A673 (cell line): ENCODE measurements around the gene NBEA. TPM values are rescaled to one million over a fixed set of nuclear protein-coding genes. Genes with fewer than 3 reads are reported as not detected.

ENCODE experiments used
- BruUV-seq: library from RNA; stranded (reverse); fragments of 400-500 nt; replicated peaks from 2 replicates; lab custom pipeline; 2021; lab: Mats Ljungman, UMichigan
- CTCF ChIA-PET: fragments of 300-600 bp; sonication (Branson Sonifier 250); formaldehyde crosslinking; loops from one replicate; lab custom pipeline; 2022; ENCODE audit warnings: antibody characterized with exemption; lab: Charles Lee
- POLR2A ChIA-PET: fragments of 300-600 bp; sonication (Branson Sonifier 250); formaldehyde crosslinking; loops from one replicate; lab custom pipeline; 2022; ENCODE audit warnings: antibody characterized with exemption; ENCODE audit not compliant: low non-redundant PET; lab: Charles Lee
- DNase-seq: peaks from one replicate; pipeline ENCODE4 v3.0.0-alpha.2; 2015; ENCODE audit warnings: low spot score
- H3K27ac ChIP-seq: fragments of 200-600 bp; sonication (generic); 2 replicates; pipeline ENCODE4 v1.5.1; 2016; ENCODE audit warnings: mixed run types, low read depth, mild to moderate bottlenecking, mixed read lengths, antibody characterized with exemption, low read length; ENCODE audit not compliant: poor library complexity, severe bottlenecking
- H3K27me3 ChIP-seq: fragments of 200-600 bp; sonication (generic); replicated peaks from 2 replicates; pipeline ENCODE4 v1.6.1; 2017; ENCODE audit warnings: mixed run types, low read depth, mild to moderate bottlenecking, mixed read lengths, antibody characterized with exemption, low read length; ENCODE audit not compliant: insufficient read depth, poor library complexity
- H3K36me3 ChIP-seq: fragments of 200-600 bp; sonication (generic); 2 replicates; pipeline ENCODE4 v1.6.1; 2016; ENCODE audit warnings: mixed run types, mild to moderate bottlenecking, mixed read lengths, antibody characterized with exemption, low read length; ENCODE audit not compliant: insufficient read depth, poor library complexity, severe bottlenecking
- H3K4me1 ChIP-seq: fragments of 200-600 bp; sonication (generic); 2 replicates; pipeline ENCODE4 v1.6.1; 2017; ENCODE audit warnings: mixed run types, mild to moderate bottlenecking, mixed read lengths, antibody characterized with exemption, low read length; ENCODE audit not compliant: insufficient read depth, poor library complexity, severe bottlenecking
- H3K4me3 ChIP-seq: fragments of 200-600 bp; sonication (generic); 2 replicates; pipeline ENCODE4 v1.5.1; 2016; ENCODE audit warnings: low read depth, mixed run types, mild to moderate bottlenecking, mixed read lengths, low read length; ENCODE audit not compliant: poor library complexity, severe bottlenecking
- H3K9me3 ChIP-seq: fragments of 200-600 bp; sonication (generic); 2 replicates; pipeline ENCODE4 v1.6.1; 2016; ENCODE audit warnings: mixed run types, low read depth, mild to moderate bottlenecking, mixed read lengths, antibody characterized with exemption, low read length; ENCODE audit not compliant: poor library complexity, severe bottlenecking
- EZH2 ChIP-seq: fragments of 200-600 bp; sonication (generic); IDR thresholded peaks from 2 replicates; pipeline ENCODE4 v1.6.1; 2017; ENCODE audit warnings: borderline replicate concordance, low read depth, mild to moderate bottlenecking, mixed read lengths, antibody characterized with exemption, low read length; ENCODE audit not compliant: poor library complexity, severe bottlenecking
- intact Hi-C: fragments of 100-400 bp; cut with micrococcal nuclease; formaldehyde crosslinking; loops from one replicate; pipeline ENCODE4 v1.10.0; 2022; ENCODE audit not compliant: unreplicated experiment
- total RNA-seq: library from RNA; stranded (reverse); gene quantifications from 2 replicates; pipeline ENCODE4 v1.2.3, GENCODE V29; 2021
- TF ChIP-seq, protein P1 (sequence below): fragments of 300-800, 200-600 bp; sonication (generic); conservative IDR thresholded peaks from 2 replicates; pipeline ENCODE4 v1.5.1; 2017; ENCODE audit warnings: low read depth, mild to moderate bottlenecking, antibody characterized with exemption, low read length, moderate library complexity, mixed read lengths

The NBEA gene
- total RNA-seq, 1 experiment from 2014 or later, result 4.2 TPM

- H3K4me1 ChIP-seq, result no peaks in the 10 kb centered on the region
Measured at GRCh38 chr13:34933786-34934185, 8.3 kb upstream of the NBEA start.

GRCh38 chr13:34935841-34936240, 6.2 kb upstream of the NBEA start:
- no peak overlapping the region for H3K4me3 ChIP-seq
- no peak for DNase-seq
- no peak overlapping the region for H3K27ac ChIP-seq
- ChIA-PET POLR2A (no interaction called here), CTCF (no interaction called here)
- intact Hi-C loops, result no loop called here
- no peaks in the 10 kb centered on the region for H3K4me1 ChIP-seq
- no peaks in the 10 kb centered on the region for H3K36me3 ChIP-seq
- H3K9me3 ChIP-seq, result no peaks in the 10 kb centered on the region
- TF ChIP-seq, protein P1, sequence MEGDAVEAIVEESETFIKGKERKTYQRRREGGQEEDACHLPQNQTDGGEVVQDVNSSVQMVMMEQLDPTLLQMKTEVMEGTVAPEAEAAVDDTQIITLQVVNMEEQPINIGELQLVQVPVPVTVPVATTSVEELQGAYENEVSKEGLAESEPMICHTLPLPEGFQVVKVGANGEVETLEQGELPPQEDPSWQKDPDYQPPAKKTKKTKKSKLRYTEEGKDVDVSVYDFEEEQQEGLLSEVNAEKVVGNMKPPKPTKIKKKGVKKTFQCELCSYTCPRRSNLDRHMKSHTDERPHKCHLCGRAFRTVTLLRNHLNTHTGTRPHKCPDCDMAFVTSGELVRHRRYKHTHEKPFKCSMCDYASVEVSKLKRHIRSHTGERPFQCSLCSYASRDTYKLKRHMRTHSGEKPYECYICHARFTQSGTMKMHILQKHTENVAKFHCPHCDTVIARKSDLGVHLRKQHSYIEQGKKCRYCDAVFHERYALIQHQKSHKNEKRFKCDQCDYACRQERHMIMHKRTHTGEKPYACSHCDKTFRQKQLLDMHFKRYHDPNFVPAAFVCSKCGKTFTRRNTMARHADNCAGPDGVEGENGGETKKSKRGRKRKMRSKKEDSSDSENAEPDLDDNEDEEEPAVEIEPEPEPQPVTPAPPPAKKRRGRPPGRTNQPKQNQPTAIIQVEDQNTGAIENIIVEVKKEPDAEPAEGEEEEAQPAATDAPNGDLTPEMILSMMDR, result no peak
- no peak for TF ChIP-seq EZH2
- peaks cover 22% of the 10 kb centered on the region for H3K27me3 ChIP-seq
- no TSS peak for BruUV-seq

More at GRCh38 chr13:34933786-34934185, 8.3 kb upstream of the NBEA start:
- intact Hi-C loops, result no loop called here
- ChIA-PET POLR2A (interaction anchor here (0.6 kb wide), 1 partner anchor 280 kb away, joined by 3 read pairs; no protein-coding TSS in a partner anchor), CTCF (no interaction called here)
- H3K9me3 ChIP-seq, result no peaks in the 10 kb centered on the region
- TF ChIP-seq EZH2, result no peak
- TF ChIP-seq, protein P1, result no peak
- H3K4me3 ChIP-seq, result no peak overlapping the region
- no peak overlapping the region for H3K27ac ChIP-seq
- DNase-seq, result no peak
- no peaks in the 10 kb centered on the region for H3K36me3 ChIP-seq
- no TSS peak for BruUV-seq
- peaks cover 19% of the 10 kb centered on the region for H3K27me3 ChIP-seq

- ChIA-PET POLR2A (no interaction called here), CTCF (no interaction called here)
- no TSS peak for BruUV-seq
- H3K27ac ChIP-seq, result no peak overlapping the region
- H3K27me3 ChIP-seq, result peaks cover 21% of the 10 kb centered on the region
- no peaks in the 10 kb centered on the region for H3K9me3 ChIP-seq
- no peak overlapping the region for H3K4me3 ChIP-seq
- peaks cover 7% of the 10 kb centered on the region for H3K4me1 ChIP-seq
- no peak for DNase-seq
- intact Hi-C loops, result no loop called here
- no peaks in the 10 kb centered on the region for H3K36me3 ChIP-seq
- no peak for TF ChIP-seq EZH2
- TF ChIP-seq, protein P1, result no peak
Measured at GRCh38 chr13:34939771-34940170, 2.3 kb upstream of the NBEA start.
